GM18526 (cell line): ENCODE measurements around the gene PRKACA.

ENCODE experiments used
- POLR2A ChIP-seq: IDR thresholded peaks from 3 replicates; pipeline ENCODE4 v1.6.1; 2011; ENCODE audit not compliant: insufficient read length; ENCODE audit errors: extremely low read depth

The PRKACA gene

DNA sequence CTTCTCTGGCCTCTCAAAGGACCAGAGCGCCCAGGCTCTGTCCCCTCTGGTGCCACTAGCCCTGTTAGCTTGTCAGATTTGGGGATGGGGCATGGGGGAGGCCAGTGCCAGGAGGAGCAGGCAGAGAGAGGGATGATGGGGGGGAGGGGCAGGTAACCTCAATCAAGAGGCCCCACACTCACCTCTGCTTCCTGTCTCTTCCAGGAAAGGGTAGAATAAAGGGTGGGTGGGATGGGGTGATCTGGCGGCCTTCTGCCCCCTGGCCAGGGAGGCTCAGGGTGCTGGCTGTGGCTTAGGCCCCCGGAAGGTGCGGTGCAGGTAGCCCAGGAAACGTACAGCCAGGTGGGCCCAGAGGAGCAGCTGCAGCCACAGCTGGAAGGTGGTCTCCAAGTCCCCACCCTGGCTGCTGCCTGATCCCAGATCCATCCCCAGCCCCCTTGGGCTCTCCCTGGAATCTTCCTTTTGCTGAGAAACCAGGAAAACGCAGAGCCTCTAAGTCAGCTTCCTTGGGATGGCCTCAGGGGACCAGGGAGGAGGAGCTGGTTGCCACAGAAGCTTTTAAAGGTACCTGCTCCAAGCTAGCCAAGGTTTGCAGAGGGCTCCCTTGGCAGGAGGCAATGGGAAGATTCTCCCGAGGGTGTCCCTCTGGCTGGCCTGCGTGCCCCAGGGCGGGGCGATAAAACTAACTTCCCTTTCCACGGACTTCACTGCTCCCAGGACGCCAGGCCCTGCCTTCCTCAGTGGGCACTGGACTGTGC, 5.3 kb downstream of the PRKACA start:
- TF ChIP-seq POLR2A = no peak

DNA sequence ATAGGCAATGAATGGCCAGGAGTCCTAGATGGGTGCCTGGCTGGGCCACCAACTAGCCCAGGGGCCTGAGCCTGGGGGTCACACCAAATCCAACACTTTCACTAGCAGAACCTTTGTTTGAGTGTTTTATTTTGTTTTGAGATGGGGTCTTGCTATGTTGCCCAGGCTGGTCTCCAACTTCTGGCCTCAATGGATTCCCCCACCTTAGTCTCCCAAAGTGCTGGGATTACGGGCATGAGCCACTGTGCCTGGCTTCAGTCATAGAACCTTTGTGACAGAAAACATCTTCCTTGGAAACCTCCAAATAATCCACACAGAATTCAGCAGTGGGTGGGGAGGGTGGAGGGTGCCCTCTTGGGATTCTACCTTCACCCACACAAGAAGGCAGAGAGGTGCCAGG, 6.1 kb downstream of the PRKACA start:
- TF ChIP-seq POLR2A = no peak

DNA sequence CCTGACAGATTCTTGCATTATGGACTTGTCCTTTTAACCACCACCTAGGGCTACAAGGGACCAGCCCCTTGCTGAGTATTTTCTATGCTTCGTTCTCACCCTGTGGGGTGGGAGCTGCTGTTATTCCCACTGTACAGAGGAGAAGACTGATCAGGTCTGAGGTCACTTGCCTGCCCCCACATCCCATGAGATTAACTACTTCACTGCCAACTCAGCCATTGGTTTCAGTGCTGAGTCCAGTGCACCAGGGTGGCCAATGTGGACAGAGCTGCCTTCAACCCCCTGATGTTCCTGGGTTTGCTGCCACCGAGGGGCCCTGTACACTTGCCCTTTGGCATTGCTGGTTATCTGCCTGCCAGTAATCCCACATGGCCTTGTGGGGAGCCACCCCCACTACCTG, 6.9 kb downstream of the PRKACA start:
- TF ChIP-seq POLR2A = no peak

DNA sequence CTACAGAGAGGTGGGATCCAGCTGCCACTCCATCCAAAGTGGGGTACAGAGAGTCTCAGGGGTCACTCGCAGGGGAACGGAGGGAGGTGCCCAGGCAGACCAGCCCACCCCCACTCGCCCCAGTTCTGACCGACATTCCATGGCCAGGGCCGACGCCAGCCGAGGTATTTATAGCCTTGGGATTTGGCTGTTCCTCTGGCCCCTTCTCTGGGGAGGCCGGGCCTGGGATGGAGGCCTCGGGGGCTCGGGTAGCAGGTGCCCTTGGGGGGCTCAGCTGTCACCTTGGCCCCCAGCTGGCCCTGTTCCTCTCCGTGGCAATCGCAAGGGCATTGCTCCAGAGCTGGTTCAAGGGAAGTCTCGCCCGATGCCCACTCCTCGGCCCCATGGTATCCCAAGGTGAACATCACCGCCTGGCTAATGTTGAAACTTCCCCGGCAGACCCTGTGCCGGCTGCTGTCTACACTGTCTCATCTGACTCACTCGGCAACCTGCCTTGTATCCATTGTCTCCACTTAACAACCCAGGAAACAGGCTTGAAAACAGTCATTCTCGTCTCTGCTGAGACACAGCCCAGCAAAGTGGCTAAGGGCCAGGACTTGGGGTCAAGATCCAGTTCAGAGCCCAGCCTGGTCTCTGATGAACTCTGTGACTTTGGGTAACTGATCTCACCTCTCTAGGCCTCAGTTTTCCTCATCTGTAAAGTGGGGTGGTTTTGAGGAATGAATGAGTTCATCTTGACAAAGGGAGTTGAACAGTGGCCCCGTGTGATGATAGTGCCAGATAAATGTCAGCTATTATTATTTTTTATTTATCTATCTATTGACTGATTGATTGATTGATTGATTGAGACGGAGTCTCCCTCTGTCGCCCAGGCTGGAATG, 9.7 kb downstream of the PRKACA start:
- TF ChIP-seq POLR2A = no peak

DNA sequence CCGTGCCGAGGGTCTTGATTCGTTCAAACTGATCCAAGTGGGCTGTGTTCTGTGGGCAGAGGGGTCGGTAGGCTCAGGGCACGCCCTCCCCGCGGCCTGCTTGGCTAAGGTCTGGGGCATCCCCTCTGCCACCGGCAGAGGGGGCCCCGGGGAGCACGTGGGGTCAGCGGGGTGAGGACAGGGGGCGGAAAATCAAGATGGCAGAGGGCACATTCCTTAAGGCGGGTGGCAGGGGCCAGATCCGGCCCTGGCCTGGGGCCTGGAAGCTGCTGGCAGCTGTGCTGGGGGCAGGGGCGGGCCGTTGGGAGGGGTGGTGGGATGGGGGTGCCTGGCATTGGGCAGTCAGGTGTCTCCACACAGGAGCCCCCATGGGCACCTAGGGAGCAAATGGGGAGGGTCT, 10.7 kb downstream of the PRKACA start:
- TF ChIP-seq POLR2A = no peak

DNA sequence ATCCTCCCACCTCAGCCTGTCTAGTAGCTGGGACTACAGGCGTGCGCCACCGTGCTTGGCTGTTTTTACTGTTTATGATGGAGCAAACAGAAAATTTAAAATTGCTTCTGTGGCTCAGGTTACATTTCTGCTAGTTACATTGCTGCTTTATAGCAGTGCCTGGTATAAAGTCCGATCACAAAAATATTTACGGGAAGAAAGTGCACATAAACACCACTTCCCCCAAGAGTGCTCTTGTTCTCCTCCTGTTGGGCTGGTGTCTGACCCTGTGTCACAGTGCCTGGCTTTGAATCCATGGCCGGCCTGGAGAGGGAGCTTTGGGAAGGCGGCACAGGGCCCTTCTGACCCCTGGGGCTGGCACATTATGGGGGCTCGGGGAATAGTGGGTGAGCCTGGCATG, 11.9 kb downstream of the PRKACA start:
- TF ChIP-seq POLR2A = no peak

DNA sequence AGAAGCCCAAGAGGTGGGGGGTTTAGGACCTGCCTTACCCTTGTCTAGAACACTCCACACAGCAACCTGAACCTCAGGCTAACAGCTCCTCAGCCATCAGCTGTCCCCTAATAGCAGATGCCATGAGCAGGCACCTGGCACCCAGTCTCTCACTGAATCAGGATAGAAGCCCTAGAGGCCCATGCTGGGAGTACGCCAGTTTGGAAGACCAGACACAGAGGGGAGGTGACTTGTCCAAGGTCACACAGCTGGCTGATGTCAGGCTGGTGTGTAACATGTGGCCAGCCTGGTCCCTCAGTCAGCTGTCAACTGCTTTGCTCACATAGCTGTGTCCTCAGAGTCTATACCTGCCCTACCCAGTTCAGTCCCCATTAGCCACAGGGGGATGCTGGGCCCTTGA, 14.3 kb downstream of the PRKACA start:
- TF ChIP-seq POLR2A = no peak

DNA sequence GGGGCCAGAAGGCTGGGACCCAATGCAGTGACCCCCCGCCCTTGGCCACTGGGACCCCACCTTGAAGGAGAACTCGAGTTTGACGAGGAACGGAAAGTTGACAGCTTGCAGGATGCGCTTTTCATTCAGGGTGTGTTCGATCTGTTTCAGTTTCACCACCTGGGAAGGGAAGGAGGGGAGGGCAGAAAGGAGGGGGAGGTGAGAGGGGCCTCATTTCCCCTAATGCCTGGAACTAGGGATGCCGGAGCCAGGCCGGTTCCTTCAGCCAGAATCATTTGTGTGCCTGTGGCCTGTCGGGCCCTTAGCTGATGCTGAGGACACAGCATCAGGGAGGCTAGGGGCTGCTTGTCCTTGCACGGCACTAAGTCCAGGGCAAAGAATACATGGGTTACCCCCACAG, 14.8 kb downstream of the PRKACA start:
- TF ChIP-seq POLR2A = no peak

DNA sequence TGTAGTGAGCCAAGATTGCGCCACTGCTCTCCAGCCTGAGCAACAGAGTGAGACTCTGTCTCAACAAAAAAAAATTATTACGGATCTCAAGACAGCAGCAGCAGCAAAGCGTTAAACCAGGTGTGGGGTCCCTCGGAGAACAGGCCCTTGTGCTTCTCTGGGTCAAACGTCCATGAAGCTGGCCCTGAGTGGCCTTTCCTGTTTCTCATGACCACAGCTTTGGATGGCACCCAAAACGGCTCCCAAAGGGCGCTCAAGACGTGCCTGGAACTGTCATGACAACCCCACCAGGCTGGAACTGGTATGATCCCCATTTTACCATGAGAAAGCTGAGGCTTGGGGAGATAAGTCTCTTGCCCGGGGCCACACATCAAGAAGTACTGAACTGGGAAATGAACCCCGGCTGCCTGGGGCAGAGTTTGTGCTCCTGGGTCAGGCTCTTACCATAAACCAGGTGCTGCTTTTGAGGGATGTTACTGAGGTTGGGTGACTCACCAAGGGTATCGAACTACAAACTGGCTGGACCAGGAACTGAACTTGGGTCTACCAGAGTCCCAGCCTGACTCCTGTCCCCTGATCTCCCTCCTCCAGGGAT, 15.4 kb downstream of the PRKACA start:
- TF ChIP-seq POLR2A = no peak

DNA sequence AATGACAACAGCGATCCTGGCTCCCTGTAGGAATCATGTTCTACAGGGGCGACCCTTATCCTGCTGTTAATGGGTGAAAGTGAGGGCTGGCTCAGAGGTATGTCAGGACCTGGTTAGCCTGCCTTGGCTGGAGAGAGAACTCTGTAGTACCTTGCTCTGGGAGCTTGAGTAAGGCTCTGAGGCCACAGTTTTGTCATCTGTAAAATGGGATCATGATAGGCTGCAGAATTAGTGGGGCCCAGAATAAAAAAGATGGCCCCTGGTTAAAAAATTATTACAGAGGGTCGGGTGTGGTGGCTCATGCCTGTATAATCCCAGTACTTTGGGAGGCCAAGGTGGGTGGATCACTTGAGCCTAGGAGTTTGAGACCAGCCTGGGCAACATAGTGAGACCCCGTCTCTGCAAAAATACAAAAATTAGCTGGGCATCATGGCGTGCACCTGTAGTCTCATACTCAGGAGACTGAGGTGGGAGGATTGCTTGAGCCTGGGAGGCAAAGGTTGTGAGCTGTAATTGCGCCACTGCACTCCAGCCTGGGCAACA, 16.5 kb downstream of the PRKACA start:
- no peak for TF ChIP-seq POLR2A

DNA sequence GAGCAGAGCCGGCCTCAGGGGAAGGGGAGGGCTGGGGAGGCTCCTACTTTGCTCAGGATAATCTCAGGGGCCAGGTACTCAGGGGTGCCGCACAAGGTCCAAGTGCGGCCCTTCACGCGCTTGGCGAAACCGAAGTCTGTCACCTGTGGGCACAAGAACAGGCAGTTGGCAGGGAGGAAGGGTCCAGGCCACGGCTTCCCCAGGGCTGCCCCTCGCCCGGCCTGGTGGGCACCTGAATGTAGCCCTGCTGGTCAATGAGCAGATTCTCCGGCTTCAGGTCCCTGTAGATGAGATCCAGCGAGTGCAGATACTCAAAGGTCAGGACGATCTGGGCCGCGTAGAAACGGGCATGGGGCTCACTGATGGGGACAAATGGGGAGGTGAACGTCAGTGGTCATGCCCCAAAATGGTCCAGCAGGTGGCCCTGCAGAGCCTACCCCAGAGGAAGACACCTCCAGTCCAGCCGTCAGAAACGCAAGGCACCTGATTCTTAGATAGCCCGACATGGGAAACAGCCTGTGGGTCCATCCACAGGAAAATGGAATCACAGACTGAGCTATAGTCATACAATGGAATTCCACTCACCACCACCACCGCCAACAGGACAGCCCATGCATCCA, 19.9 kb downstream of the PRKACA start:
- no peak for TF ChIP-seq POLR2A

DNA sequence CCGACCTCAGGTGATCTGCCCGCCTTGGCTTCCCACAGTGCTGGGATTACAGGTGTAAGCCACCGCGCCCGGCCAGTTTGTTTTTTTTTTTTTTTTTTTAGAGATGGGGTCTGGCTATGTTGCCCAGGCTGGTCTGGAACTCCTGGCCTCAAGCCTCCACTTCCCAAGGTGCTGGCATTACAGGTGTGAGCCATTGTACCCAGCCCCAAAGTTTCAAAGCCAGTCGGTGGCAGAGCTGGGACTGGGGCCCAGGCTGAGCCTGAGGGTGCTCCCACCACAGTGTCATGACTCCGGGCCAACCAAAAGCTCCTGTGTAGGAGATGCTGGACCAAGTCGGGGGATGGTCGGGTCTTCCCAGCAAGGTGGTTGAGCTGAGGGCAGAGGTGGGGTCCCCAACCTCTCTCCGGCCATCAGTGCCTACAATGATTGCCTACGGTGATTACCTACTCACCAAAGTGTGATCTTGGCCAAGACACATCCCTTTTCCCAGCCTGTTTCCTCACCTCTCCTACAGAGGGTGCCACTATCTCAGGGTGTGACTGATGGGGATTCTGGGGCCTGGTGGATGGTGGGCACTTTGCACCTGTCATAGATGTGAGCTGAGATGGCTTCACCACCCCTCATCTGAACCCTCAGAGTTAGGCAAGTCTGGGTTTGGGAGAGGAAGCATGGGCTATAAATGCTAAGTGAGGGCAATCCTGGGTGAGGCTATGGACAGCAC, 21.1 kb downstream of the PRKACA start:
- no peak for TF ChIP-seq POLR2A

DNA sequence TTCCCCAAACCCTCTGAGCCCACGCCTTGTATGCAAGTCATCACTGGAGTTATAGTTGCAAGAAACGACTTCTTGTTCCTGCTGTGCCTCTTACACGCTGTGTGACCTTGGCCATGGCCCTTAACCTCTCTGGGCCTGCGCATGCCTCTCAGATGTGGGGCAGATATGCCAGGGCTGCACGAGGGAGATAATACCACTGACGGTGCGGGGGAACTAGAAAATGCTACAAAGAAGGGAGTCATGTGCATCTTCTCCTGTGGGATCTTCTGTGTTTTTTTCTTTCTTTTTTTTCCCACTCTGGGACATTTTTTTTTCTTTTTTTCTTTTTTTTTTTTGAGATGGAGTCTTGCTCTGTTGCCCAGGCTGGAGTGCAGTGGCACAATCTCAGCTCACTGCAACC, 22.7 kb downstream of the PRKACA start:
- no peak for TF ChIP-seq POLR2A

DNA sequence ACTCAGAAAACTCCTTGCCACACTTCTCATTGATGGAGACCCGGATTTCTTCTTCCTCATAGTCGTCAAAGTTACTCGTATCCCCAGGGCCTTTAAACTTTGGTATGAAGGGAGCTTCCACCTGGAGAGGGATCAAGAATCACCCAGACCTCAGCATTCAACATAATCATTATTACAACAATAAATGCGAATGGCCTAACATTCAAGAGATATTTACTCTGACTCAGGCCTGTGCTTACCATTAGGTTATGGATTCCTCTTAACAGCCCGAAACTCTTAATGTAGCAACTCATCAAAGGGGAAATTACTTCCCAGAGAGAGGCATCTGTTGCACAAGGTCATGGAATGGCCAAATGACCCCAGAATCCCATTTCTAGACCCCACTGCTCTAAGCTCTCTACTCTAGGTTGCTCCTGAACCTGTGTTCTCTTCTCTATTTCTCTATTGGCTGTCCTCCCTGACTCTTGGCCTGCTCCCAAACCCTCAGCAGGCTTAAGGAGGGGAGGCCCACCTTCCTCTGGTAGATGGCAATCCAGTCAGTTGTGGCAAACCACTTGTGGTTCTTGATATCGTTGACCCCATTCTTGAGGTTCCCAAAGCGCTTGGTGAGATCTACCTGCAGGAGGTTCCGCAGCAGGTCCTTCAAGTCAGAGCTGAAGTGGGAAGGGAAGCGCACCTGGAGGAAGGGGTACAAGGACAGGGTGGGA, 24.3 kb downstream of the PRKACA start:
- no peak for TF ChIP-seq POLR2A
